GM08714 (cell line): ENCODE data around the gene CLMP.

ENCODE experiments used
- H3K4me3 ChIP-seq: fragments of 200-500 bp; sonication (Bioruptor generic); 2 replicates; pipeline ENCODE4 v1.5.1; 2014; ENCODE audit warnings: mild to moderate bottlenecking, low read length, inconsistent platforms
- ZNF274 ChIP-seq: IDR thresholded peaks from 2 replicates; pipeline ENCODE4 v1.6.1; 2012; ENCODE audit warnings: mild to moderate bottlenecking, low read depth, low read length

The CLMP gene, protein sequence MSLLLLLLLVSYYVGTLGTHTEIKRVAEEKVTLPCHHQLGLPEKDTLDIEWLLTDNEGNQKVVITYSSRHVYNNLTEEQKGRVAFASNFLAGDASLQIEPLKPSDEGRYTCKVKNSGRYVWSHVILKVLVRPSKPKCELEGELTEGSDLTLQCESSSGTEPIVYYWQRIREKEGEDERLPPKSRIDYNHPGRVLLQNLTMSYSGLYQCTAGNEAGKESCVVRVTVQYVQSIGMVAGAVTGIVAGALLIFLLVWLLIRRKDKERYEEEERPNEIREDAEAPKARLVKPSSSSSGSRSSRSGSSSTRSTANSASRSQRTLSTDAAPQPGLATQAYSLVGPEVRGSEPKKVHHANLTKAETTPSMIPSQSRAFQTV

DNA sequence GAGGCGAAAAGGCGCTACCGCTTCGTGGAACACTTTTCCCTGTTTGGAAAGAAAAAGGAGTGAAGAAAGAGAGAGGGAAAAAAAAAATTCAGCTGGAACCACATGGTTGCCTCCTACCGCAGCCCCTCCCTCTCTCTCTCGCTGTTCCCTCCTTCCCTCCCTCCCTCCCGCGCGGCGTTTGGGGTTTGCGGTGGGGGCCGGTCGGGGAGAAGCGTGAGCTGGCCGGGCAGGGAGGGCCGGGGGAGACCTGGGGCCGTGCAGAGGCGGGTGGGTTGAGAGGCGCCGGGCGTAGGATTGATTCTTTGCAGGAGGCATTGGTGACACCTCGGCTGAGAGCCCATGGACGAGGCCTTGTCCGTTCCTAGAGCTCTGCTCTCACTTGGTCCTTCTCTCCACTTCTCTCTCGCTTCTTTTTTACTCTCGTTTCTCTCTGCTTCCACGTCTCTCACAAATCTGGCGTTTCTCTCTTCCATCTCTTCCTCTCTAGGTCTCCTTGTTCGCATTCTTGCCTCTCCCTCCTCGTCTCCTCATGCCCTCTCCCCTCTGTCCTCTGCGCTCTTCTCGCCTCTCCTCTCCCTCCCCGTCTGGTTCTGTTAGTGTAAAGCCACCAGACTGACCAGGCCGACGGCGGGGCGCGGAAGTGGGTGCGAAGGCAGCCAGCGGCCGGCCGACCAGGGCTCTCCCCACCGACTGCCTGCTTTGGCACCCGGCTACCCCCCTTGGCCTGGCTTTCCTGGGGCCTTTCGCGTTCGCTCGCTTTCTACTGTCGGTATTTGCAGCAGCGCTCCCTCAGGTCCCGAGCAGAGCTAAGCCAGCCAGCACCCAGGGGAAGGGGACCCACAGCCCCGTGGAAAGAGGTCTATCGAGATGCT lies at the start of gene CLMP:
TSS of gene CLMP (minus strand) at position 61 of the 872 bp plus-strand sequence. CDS start 308 bp downstream, outside the sequence.
- TF ChIP-seq ZNF274, result no peak
- no peak within 1 kb of the TSS for H3K4me3 ChIP-seq

DNA sequence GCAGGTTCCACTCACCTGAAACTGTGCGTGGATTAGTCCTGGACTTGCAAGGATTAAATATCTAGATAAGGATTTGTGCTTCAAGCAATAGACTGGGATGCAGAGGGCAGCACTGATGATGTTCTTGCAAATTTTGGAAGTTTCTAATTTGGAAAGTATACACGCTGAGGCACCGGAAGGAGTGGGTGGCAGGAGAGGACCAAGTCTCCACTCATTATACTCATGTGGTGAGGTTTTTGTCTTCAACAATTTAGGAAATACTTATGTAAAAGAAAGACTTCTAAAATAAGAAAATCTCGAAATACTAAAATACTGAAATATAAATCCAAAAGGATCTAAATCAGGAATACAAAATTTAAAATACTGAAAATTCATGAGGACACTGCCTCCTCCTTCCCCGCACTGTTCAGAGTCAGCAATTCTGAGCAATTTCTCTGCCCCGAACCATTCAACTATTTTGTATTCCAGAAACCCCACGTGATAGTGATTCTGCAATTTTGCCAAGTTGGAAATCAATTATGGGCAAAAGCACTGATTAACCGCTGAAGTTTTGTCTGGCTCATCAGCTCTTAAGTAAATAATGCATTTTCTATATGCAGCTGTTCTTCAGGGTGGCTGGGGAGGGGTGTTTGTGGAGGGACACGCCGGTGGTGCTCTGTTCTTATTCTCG lies 47.0 kb upstream of the CLMP start:
- no peak for TF ChIP-seq ZNF274
- no peak overlapping the region for H3K4me3 ChIP-seq

DNA sequence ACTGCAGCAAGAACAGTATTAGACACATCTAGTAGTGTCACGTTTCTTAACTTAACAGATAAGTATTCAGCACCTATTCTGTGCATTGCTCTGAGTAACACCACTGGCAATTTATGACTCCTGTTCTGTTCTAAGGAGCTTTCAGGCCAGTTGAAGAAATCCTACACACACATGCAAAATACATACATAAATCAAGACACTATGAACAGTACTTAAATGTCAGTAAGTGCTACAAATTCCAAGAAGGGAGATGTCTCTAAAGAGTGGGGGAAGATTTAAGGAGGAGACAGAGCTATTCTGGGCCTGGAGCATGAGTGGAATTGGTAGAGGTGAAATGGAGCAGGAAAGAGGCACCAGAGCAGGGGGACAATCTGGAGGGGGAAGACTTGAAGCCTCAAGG lies 46.2 kb upstream of the CLMP start:
- no peak for TF ChIP-seq ZNF274

DNA sequence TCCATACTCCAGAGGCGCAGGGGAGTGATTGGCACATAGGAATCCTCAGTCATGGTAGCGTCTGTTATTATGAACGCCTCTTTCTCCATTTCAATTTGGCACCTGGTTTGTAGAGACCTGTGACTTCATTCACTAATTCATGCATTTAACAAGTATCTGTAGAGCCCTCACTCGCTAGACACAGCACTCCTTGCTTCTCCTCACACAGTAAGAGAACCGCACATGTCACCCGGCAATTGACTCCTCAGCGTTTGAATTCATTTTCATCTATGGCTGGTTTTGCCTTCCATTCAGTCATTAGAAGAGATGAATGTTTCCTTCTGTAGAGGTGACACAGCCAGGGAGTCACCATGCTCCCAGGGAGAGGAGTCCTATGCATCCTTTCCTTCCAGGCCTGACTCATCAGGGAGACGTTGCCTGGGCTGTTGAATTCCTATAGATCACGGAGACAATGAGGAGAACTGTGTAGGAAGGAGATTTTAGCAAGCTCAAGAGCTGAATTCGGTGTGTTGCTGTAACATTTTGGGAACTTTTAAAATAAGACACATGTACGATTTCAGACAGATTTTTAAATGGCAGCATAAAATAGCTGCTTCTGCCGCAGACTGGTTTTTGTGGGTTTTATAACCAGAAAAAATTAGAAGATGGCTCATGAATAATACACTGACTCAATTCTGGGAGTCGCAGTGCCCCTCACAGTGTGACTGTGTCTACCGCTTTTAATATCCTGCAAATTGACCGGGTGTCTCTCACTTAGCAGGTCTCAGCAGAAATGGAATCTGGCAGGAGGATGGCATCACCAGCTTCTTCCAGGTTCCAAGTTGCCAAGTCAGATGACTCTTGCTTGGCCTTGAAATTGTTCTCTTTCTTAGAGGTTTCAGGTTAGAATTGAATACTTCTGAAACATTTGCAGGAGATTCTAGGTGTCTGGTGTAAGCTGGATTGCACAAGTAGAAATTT lies 44.4 kb upstream of the CLMP start:
- H3K4me3 ChIP-seq, result no peak overlapping the region
- TF ChIP-seq ZNF274, result no peak

More for the DNA sequence above, 46.2 kb upstream of the CLMP start:
- no peak overlapping the region for H3K4me3 ChIP-seq

DNA sequence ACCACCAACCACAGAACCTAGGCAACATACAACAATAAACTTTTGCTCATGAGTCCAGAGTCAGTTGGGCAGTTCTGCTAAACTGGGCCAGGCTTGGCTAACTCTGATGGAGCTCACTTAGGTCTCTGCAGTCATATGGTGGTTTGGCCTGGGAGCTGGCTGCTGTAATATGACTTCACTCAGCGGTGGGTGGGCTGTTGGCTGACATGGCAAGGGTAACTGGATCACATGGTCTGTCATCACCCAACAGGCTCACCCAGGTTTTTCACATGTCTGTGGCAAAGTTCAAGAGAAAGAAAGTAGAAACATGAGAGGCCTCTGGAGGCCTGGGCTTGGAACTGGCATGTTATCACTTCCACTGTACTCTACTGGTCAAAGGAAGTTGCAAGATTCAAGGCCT lies 43.2 kb upstream of the CLMP start:
- no peak for TF ChIP-seq ZNF274
- no peak overlapping the region for H3K4me3 ChIP-seq

DNA sequence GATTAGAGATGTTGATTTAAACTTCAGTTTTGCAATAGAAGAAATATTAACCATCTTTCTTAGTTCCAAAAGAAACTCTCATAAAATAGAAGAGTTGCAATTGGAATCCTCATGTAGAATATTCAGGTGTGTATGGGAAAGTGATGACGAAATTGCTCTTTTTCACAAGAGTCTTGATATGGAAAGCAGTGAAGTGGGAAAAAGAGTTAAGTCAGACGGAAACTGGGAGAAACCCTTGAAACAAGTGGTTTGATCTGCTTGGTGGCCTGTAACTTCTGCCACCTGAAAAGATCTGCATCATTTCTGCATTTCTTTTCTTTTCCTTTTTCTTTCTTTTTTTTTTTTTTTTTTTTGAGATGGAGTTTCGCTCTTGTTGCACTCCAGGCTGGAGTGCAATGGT lies 41.8 kb upstream of the CLMP start:
- no peak overlapping the region for H3K4me3 ChIP-seq
- TF ChIP-seq ZNF274, result no peak

DNA sequence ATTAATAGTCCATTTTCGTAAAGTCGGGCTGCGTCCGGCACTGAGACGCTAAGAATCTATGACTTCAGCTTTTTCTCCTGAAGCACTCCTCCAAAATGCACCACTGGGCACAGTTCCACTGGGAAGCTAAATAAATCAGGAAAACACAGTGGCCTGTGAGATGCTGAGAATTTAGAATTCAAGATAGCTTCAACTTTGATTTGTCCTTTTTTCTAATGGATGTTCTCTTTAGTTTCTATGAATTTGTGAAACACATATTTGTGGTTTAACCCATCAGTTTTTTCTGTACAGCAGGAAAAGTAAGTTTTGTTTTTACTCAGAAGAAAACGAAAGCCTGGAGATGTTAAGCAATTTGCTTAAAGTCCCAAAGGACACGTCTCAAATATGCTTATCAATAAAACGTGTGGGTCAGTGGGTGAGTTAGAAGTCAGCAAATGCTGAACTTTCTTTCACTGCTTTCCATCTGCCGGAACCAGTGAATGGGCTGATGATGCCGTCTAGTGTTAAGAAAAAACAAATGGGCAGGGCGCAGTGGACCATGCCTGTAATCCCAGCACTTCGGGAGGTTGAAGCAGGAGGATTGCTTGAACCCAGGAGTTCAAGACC lies 40.7 kb upstream of the CLMP start:
- TF ChIP-seq ZNF274, result no peak
- no peak overlapping the region for H3K4me3 ChIP-seq

DNA sequence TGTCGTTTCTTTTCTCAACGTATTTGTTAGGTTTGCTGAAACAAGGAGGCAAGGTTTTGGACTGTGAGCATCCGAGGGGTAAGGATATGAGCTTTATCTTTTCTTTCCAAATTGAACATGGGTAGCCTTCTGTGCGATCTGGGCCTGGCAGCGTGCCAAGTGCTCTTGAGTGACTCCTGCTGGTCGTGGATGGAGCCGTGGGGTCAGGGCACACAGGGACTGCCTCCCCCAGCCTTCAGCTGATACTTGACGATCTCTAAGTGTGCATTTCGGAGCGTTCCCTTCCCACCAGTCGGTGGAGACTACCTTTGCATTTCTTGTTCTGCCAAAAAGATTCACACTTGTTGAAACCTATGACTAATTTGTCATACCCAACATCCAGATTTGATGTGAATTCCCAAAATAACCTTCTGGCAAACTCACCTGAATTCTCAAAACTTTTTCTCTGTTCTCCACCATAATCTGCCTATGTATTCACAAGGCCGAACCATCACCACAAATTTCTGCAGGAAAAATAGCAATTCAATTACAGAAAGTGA lies 40.1 kb upstream of the CLMP start:
- no peak overlapping the region for H3K4me3 ChIP-seq
- TF ChIP-seq ZNF274, result no peak

DNA sequence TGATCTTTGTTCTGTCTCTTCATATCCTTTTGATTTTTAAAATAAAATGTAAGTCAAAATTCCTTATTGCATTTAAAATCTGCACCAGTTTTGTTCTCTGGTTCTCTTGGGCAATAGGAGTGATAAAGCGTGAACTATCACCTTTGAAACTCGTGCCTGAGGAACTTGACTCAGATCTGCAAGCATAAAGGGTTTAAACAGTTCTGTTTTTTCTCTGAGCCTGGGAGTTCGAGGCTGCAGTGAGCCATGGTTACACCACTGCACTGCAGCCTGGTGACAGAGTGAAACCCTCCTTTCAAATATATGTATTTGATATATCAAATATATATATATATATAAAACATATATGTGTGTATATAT lies 38.9 kb upstream of the CLMP start:
- no peak overlapping the region for H3K4me3 ChIP-seq

DNA sequence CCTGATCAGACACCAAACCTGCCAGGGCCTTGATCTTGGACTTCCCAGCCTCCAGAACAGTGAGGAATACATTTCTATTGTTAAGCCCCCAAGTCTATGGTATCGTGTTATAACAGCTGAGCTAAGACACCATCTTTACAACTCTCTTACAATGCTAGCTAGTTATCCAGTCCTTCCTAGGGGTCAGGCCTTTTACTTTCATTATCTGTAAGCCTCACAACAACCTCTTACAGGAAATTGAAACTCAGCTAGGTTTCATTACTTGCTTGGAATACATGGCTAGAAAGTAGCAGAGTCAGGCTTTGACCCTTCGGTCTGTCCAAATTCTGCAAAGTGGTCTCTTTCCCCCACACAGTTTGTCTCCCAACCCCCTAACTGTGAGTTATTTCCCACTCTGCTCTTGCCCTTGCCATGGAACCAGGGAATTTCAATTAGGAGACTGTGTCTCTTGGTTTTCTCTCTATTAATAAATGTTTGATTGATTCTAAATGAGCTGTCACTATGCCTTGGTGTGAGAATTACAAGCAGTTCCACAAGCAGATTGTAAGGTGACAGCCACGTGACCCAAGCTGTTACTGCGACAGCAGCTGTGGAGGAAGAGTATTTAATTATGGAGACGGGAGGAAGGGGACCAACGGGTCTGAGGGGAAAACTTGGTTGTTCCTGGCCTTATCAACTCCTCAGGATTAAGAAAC lies 38.4 kb upstream of the CLMP start:
- no peak for TF ChIP-seq ZNF274
- H3K4me3 ChIP-seq, result peak overlapping the region; percentile 23; the same call in 1 of the 2 replicates

More for the DNA sequence above, 38.9 kb upstream of the CLMP start:
- no peak for TF ChIP-seq ZNF274

DNA sequence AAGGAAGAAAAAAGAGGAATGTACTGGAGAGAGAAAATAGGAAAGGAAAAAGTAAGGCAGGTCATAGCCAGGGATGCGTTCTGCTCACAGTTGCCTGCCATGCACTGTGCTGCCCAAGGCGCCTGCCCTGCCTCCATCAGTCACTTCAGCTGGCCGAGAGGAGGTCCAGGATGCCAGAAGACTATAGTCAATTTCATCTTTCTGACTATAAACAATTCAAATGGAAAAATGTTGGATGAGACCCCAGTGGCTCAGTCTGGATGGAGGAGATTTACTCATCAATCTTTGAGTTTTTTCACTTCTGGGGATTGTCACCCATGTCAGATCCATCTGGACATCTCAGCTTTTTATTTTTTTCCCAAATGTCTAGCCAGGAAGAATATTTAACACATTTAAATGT lies 36.7 kb upstream of the CLMP start:
- TF ChIP-seq ZNF274, result no peak
- no peak overlapping the region for H3K4me3 ChIP-seq

DNA sequence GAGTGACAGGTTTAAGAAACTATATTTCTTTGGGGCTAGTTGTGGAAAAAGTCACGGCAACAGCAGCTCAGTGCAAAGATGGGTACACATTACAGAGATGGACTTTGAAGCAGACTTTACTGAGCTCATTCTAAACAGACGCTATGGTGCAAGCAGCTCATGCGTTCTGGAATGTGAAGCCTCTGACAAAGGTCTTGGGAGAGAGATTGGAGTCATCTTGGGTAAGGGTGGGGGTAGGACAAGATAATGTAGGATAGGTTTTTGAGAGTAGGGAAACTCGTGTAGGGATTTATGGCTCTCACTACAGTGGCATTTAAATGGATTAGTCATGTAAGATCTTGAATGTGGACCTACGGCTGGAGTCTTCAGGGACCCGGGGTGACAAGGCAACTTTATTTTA lies 36.2 kb upstream of the CLMP start:
- no peak for TF ChIP-seq ZNF274
- no peak overlapping the region for H3K4me3 ChIP-seq
